ENCODE data around the gene RXFP4.

DNA sequence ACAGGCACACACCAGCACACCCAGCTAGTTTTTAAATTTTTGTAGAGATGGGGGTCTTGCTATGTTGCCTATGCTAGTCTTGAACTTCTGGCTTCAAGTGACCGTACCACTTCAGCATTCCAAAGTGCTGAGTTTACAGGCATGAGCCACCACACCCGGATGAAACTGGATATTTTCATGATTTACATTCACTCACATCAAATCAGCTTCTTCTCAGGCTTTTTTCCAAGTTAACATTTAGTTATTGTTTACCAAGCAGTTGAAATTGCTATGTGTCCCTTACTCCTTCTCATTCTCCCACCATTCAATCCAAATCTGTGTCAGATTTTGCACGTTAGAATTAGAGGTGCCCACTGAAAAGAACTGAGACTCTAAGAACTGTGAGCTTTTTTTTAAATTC is 48.6 kb upstream of the RXFP4 start:
- TF ChIP-seq YY1 (IDR thresholded peaks at IDR 0.05; ENCODE audit: insufficient read depth, insufficient read length): no peak
- no peak for TF ChIP-seq SUZ12 (IDR thresholded peaks at IDR 0.05; ENCODE audit: extremely low read depth, insufficient read depth, insufficient read length)

All from NT2/D1 (cell line).